GM12891 (cell line): ENCODE results near the gene PELI2.

Experiments used
- POLR2A ChIP-seq: IDR thresholded peaks from 2 replicates; pipeline ENCODE4 v1.6.1; 2011; ENCODE audit warnings: low read depth, low read length, control low read depth
- POLR2AphosphoS5 ChIP-seq: IDR thresholded peaks from 2 replicates; pipeline ENCODE4 v1.6.1; 2011; ENCODE audit warnings: low read depth, low read length, control low read depth
- TAF1 ChIP-seq: IDR thresholded peaks from 2 replicates; pipeline ENCODE4 v1.6.1; 2011; ENCODE audit warnings: low read depth, low read length, control low read depth

- no peak for TF ChIP-seq POLR2A
- no peak for TF ChIP-seq POLR2AphosphoS5
- no peak for TF ChIP-seq TAF1
Measured at GRCh38 chr14:56340932-56341331, 222.7 kb downstream of the PELI2 start.
